HCT116 (cell line): ENCODE measurements around the gene LLCFC1.

ENCODE experiments used
- CTCF ChIP-seq, 3 experiments: fragments of 200-600 bp in 1 of 3; sonication (generic) in 1 of 3; IDR thresholded peaks in 2 of 3; conservative IDR thresholded peaks in 1 of 3; 2 replicates each; pipeline ENCODE4 v1.5.1; 2012 to 2017; ENCODE audit warnings: low read depth in 2 of 3, low read length in 2 of 3, antibody characterized with exemption in 1 of 3, borderline replicate concordance in 1 of 3, control low read depth in 1 of 3, mild to moderate bottlenecking in 1 of 3, mixed read lengths in 1 of 3, mixed run types in 1 of 3, moderate library complexity in 1 of 3; ENCODE audit not compliant: insufficient read depth in 1 of 3
- EZH2 ChIP-seq: fragments of 200-600 bp; sonication (generic); IDR thresholded peaks from 2 replicates; pipeline ENCODE4 v1.6.1; 2017; ENCODE audit warnings: antibody characterized with exemption, mixed run types
- EZH2phosphoT487 ChIP-seq: fragments of 200-600 bp; IDR thresholded peaks from 2 replicates; pipeline ENCODE4 v1.6.1; 2018; ENCODE audit warnings: antibody characterized with exemption, borderline replicate concordance
- JUND ChIP-seq: IDR thresholded peaks from 2 replicates; pipeline ENCODE4 v1.6.1; 2012
- POLR2A ChIP-seq: IDR thresholded peaks from 2 replicates; pipeline ENCODE4 v1.7.0; 2011; ENCODE audit warnings: borderline replicate concordance; ENCODE audit not compliant: insufficient read depth, insufficient read length; ENCODE audit errors: extremely low read depth
- RAD21 ChIP-seq: IDR thresholded peaks from 2 replicates; pipeline ENCODE4 v1.6.1; 2012; ENCODE audit warnings: low read depth, mild to moderate bottlenecking
- SP1 ChIP-seq: IDR thresholded peaks from 2 replicates; pipeline ENCODE4 v1.6.1; 2012; ENCODE audit warnings: low read depth
- YY1 ChIP-seq: IDR thresholded peaks from 2 replicates; pipeline ENCODE4 v1.6.1; 2011; ENCODE audit warnings: low read length, low read depth, moderate library complexity, mild to moderate bottlenecking; ENCODE audit not compliant: insufficient replicate concordance; ENCODE audit errors: extremely low read depth

- TF ChIP-seq YY1 (no peak), CTCF (IDR thresholded peaks at IDR 0.05 in 2 of 3, conservative IDR thresholded peaks at IDR 0.05 in 1 of 3; ENCODE audit: borderline replicate concordance in 1 of 3, insufficient read depth in 1 of 3, low read depth in 2 of 3, low read length in 2 of 3) (no peak), RAD21 (no peak), POLR2A (no peak), EZH2 (no peak), SP1 (no peak), JUND (no peak), EZH2phosphoT487 (no peak)
Measured at GRCh38 chr7:142908290-142908689, 31.0 kb upstream of the LLCFC1 start.
